HepG2 (cell line): ENCODE results near the gene HPCAL1.

ENCODE experiments used
- HIVEP1 ChIP-seq: sonication (generic); formaldehyde crosslinking; IDR thresholded peaks from 2 replicates; pipeline ENCODE4 v1.4.0; 2020; ENCODE audit warnings: mild to moderate bottlenecking, missing genetic modification reagents
- HNRNPUL1 ChIP-seq: fragments of 200-400 bp; formaldehyde crosslinking; IDR thresholded peaks from 2 replicates; pipeline ENCODE4 v1.6.1; 2017; ENCODE audit warnings: low read depth, mild to moderate bottlenecking, low read length, moderate library complexity
- MAFK ChIP-seq, 2 experiments: IDR thresholded peaks in 1 of 2; conservative IDR thresholded peaks in 1 of 2; 2 replicates each; pipeline ENCODE4 v1.6.1; 2011; ENCODE audit warnings: improper control_type of control experiment in 2 of 2, low read length in 2 of 2
- PCBP2 ChIP-seq: fragments of 200-400 bp; formaldehyde crosslinking; optimal IDR thresholded peaks from 2 replicates; pipeline ENCODE3; 2018; ENCODE audit warnings: low read length, low read depth; ENCODE audit not compliant: poor library complexity, severe bottlenecking

GRCh38 chr2:10300328-10300920, 2.3 kb upstream of the HPCAL1 start:
- TF ChIP-seq PCBP2 (no peak), HIVEP1 (CRISPR knock-in tag) (no peak), HNRNPUL1 (no peak), MAFK (conservative IDR thresholded peaks at IDR 0.05 in 1 of 2, IDR thresholded peaks at IDR 0.05 in 1 of 2; ENCODE audit: low read length in 2 of 2) (no peak)
